ENCODE data around the gene DDI1. TPM values are rescaled to one million over a fixed set of nuclear protein-coding genes. Genes with fewer than 3 reads are reported as not detected.

Gene DDI1
- total and polyA plus RNA-seq, 10 of the 15 experiments (the other 5 are each of a cell fraction or from before 2014, with no cell fraction given): not detected

- Histone ChIP-seq H3K27ac (ENCODE audit: control insufficient read depth, insufficient read depth) (no peak overlapping the region), H2AFZ (ENCODE audit: control insufficient read depth, low read depth, low read length) (no peak overlapping the region), H3K9me3 (replicated peaks; ENCODE audit: control insufficient read depth, insufficient read depth, low read length) (no peaks in the 10 kb centered on the region), H3K4me2 (ENCODE audit: control insufficient read depth, insufficient read depth) (no peak overlapping the region), H3K36me3 (ENCODE audit: control insufficient read depth in 2 of 2, insufficient read depth in 2 of 2, low read length in 1 of 2) (no peaks in the 10 kb centered on the region), H3K79me2 (ENCODE audit: control insufficient read depth, insufficient read depth, low read length) (no peaks in the 10 kb centered on the region), H3K27me3 (replicated peaks in 1 of 2; ENCODE audit: control insufficient read depth in 2 of 2, insufficient read depth in 2 of 2, low read length in 1 of 2) (no peaks in the 10 kb centered on the region), H3K4me3 (no peak overlapping the region), H3K4me1 (ENCODE audit: control insufficient read depth, insufficient read depth, low read length) (no peaks in the 10 kb centered on the region), H4K20me1 (ENCODE audit: control insufficient read depth, insufficient read depth) (no peaks in the 10 kb centered on the region), H3K9ac (ENCODE audit: control insufficient read depth, insufficient read depth, low read length) (no peak overlapping the region)
- 83% methylated on average over 2 of the region's 2 CpGs for WGBS (ENCODE audit: insufficient coverage, insufficient replicate concordance, low lambda C conversion rate, missing lambda C conversion rate)
- no TSS peak for BruUV-seq (replicated peaks)
- ChIA-PET POLR2A (no interaction called here), CTCF (no interaction called here), RAD21 (ENCODE audit: unreplicated experiment) (no interaction called here), SMC1A (ENCODE audit: uncharacterized antibody, unreplicated experiment) (no interaction called here)
- DNase-seq (ENCODE audit: low read depth, low spot score) (no peak), FAIRE-seq (no peak), ATAC-seq (no peak)
- TF ChIP-seq SREBF2 (IDR thresholded peaks at IDR 0.05; ENCODE audit: low read length): no peak
- TF ChIP-seq EGR1 (IDR thresholded peaks at IDR 0.05; ENCODE audit: borderline replicate concordance in 1 of 2, low read depth in 2 of 2, low read length in 2 of 2): no peak
- TF ChIP-seq SMC3 (IDR thresholded peaks at IDR 0.05; ENCODE audit: borderline replicate concordance, low read length): no peak
- TF ChIP-seq NR2C1 (IDR thresholded peaks at IDR 0.05): no peak
- TF ChIP-seq SPI1 (IDR thresholded peaks at IDR 0.05; ENCODE audit: borderline replicate concordance, insufficient read depth, low read depth, low read length): no peak
- TF ChIP-seq RB1 (IDR thresholded peaks at IDR 0.05; ENCODE audit: borderline replicate concordance): no peak
- no peak for TF ChIP-seq RELA (IDR thresholded peaks at IDR 0.05; ENCODE audit: borderline replicate concordance, partially characterized antibody)
- TF ChIP-seq ZNF274 (IDR thresholded peaks at IDR 0.05; ENCODE audit: insufficient read depth, insufficient read length): no peak
- TF ChIP-seq CREM (IDR thresholded peaks at IDR 0.05; ENCODE audit: low read depth): no peak
- no peak for TF ChIP-seq RUNX3 (IDR thresholded peaks at IDR 0.05; ENCODE audit: low read length)
- no peak for TF ChIP-seq NFYA (IDR thresholded peaks at IDR 0.05; ENCODE audit: borderline replicate concordance, low read depth, low read length)
- TF ChIP-seq SMAD5 (IDR thresholded peaks at IDR 0.05; ENCODE audit: low read depth): no peak
- no peak for TF ChIP-seq ATF7 (IDR thresholded peaks at IDR 0.05; ENCODE audit: low read depth)
- no peak for TF ChIP-seq PRDM15 (CRISPR knock-in tag; IDR thresholded peaks at IDR 0.05)
- TF ChIP-seq RELB (IDR thresholded peaks at IDR 0.05; ENCODE audit: low read depth): no peak
- no peak for TF ChIP-seq PML (IDR thresholded peaks at IDR 0.05; ENCODE audit: low read length)
- no peak for TF ChIP-seq MTA2 (IDR thresholded peaks at IDR 0.05; ENCODE audit: low read depth)
- TF ChIP-seq SIX5 (IDR thresholded peaks at IDR 0.05; ENCODE audit: low read depth, low read length, severe bottlenecking): no peak
- TF ChIP-seq FOXK2 (IDR thresholded peaks at IDR 0.05): no peak
- intact Hi-C loops (cut with micrococcal nuclease; ENCODE audit: unreplicated experiment) (no loop called here), in situ Hi-C loops (cut with MboI) (no loop called here)
Observed at GRCh38 chr11:104011044-104011443, 25.4 kb upstream of the DDI1 start.

Data from GM12878 (cell line).